Skin of body (tissue), 2 donors: ENCODE measurements around the gene MICAL2. TPM values are rescaled to one million over a fixed set of nuclear protein-coding genes. Genes with fewer than 3 reads are reported as not detected.

Source experiments
- DNase-seq: peaks from one replicate; lab custom pipeline; 2025; lab: John Stamatoyannopoulos, UW
- total RNA-seq: library from RNA; depleted of rRNA; stranded (reverse); fragments of >200 nt; gene quantifications from one replicate; pipeline ENCODE4 v1.2.3, GENCODE V29; 2014

MICAL2 gene
- total RNA-seq, 1 donor from 2014 or later: 57.8 TPM

DNA sequence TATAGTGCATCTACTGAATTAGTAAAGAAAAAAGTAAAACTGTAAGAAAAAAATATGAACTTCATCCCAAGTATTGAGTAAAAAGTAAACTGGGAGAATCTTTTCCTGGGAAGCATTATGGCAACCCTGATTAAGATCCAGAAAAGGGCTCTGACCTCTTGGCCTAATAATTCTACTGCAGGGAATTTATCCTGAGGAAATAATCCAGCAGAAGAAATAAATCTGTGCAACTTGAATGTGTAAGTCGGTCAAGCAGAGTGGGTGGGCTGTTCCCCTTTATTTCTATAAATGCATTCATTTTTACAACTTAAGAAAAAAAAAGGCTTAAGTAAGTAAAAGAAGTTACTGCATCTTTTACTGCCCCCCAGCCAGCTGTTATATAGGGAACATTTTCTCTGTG, 155.7 kb downstream of the MICAL2 start:
- DNase-seq: no peak

DNA sequence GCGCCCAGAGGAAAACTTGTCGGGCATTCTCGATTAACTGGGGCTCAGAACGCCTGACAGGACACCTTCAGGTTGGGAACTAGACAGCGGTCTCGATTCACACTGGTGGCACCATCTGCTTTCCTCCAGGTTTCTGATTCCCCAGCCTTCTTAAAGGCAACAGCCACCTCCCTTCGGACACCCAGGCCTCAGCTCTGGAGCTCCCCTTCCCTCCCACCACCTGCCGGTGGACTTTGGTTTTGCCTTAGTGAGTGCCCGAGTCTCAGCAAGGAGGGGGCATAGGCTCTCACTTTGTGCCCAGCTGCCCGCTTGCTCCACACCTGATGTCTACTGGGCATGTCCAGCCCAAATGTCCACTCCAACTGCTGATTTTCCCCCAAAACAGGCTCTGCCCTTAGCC, 156.6 kb downstream of the MICAL2 start:
- DNase-seq: no peak

DNA sequence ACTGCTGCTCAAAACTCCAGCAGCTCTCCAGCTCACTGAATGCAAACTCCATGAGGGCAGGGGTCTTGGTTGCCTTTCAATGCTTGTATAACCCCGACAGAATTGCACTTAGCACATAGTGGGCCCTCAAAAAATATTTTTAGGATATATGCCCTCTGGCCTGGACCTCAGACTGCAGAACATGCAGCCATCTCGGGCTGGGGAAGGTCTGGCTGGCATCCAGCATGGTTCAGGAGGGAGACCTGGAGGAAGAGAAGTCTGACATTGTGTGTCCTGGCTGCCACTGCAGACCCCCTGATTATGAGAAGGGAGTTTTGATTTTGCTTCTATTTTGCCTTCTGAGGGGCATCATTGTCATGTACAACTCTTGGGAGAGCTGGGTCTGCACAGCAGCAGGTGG, 157.5 kb downstream of the MICAL2 start:
- DNase-seq: no peak

DNA sequence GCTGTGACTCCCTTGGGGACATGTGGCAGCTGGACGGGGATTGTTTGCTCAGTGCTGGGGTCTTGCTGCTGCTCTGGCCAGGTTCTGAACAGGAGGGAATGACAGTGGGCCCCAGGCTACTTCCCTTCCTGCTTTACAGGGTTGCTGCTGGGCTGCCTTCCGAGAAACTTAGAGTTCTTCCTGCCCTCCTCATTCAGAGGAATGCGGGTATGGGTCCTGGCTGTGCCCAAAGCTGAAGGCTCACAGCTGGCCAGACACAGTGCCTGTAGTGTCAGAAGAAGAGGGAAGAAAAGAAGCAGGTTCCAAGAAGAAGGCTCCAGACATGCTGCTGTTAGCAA, 158.7 kb downstream of the MICAL2 start:
- DNase-seq: no peak

DNA sequence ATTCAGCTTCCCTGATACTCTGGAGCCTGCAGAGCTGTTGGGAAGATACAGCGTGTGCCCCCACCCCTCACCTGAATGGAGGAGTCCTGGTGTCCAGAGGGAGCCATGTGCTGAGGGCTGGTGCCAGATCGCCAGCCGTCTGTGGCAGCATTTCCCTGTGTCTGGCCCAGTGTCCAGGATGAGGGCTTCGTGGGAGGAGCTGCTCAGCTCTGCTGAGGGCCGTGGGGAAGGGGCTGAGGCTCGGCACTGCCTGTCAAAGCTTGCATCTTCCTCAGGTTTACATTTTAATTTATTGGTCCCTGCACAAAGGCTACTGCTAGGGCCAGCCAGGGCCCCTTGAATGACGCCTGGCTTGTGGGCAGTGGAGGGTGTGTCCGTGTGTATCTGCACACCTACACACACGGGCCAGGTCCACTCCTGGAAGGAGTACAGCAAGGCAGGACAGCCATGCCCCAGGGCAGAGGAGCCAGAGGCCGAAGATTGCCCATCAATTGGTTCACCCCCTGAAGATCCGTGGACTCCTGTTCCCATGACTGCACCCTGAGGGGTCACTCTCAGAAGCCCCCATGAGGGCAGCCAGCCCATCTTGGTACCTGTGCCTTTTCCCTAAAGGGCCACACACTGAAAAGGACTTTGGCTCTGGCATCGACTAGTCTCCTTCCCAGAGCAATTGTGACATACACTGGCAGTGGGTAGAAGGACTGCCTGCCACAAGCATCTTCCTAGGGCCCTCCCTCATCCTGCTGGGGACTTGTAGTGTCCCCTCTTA, 159.2 kb downstream of the MICAL2 start:
- no peak for DNase-seq

DNA sequence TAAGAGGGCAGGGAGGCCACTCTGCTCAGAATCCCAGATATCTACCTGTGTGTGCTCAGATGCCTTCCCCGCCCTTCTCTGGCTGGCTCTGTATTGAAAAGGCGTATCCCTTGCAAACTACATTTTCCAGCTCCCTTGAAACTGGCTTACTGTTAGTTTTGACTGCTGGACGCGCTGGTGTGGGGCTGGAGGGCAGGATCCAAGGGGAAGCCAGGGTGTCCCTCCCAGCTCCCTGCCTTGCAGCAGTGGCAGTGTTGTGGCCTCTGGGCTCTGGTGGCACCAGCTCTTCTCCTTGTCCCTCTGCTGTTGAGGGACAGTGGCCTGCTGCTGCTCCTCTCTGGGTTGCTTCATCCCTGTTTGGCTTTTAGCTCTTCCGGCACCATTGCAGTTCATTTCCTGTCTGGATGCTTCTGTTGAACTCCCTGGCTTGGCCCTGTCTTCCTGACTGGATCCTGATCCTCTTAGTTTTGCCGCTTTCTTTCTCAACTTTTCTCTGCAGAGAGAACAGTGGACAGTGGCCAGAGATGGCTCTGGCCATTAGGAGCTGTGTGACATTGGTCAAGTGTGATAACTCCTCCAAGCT, 159.9 kb downstream of the MICAL2 start:
- no peak for DNase-seq

DNA sequence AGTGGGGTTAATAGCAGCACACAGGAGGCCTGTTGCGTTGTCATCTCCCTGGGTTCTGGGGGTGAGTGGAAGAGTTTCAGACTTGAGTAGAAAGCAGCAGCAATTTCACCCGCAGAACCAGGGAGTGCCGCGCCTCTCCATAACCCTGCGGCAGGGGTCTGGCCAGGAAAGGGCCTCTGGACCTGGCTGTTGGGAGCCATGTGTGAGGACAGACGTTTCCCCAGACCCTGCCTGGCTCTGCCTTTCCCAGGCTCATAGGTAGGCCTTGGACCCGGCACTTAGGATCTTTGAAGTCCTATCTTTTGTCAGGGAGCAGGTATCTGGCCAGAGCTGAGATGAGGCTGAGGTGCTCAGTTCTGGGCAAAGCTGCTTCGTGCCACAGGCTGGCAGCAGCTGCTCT, 160.4 kb downstream of the MICAL2 start:
- DNase-seq: no peak

DNA sequence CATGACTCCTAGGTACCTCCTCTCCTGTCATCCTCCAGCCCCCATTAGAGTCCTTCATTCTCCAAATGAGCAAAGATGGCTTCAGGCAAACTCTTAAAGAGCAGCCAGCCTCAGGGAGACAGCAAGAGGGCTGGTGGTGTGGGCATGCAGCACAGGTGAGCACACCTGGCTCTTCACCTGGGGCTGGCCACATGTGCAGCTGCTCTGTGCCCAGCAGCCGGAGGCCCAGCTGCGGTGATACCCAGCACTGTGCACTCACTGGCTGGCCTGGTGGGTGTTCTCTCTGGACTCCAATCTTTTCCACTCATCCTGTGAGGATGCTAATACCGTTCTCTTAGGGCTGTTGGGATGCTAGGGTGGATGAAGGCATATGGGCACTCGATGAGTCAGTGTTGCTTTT, 160.9 kb downstream of the MICAL2 start:
- no peak for DNase-seq

DNA sequence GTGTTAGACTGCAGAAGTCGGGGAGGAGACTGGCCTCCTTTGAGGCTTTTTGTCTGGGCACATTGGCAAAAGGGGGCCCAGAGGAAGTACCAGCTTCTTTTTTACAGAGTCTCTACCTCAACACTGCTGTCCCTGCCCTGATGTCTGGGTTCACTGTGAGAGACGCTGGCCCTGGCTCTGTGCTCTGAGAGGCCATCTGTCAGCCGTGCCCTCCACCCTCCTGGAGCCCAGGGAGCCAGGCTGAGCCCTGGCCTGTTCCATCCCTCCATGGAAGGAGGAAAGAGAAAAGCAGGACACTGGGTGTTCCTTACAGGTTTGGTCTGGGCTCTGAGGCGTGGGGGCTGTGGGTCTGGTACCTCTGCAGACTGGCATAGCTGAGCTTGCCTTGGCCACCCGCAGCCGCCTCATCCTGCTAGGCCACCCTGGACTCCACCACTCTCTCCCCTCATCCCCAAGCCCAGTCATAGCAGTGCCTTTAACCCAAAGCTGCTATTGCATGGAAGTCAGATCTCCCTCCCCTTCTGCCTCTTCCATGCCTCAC, 161.5 kb downstream of the MICAL2 start:
- DNase-seq: no peak

DNA sequence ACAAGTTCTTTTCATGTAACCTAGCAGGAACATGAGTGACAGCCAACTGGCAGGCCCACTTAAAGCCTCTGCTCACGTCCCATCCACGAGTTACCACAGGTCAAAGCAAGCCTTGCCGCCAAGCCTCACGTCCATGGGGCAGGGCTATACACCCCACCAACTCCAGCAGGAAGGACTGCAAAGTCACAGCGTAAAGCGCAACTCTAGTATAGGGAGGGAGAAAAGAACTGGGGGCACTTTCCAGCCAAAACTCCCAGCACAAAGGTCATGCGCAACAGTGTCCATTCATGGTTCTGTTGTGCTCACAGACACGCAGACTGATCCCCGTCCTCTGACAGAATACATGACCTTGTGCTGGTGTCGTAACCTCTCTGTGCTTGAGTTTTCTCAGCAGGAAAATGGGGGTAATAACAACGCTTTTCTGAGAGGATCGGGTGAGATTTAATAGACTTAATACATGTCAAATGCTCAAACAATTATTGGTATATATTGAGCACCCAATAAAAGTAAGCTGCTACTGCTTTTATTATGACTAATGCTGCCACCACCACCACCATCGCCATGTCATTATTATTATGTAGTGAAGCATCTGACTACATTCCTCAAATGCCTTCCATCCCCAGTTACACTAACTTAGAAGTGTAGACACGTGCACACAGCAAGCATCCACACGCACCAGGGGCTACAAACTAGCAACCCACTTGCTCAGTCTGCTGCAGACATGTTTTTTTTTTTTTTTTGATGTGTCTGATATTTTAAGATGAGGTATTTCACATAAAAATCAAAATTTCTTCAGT, 162.6 kb downstream of the MICAL2 start:
- DNase-seq: no peak

DNA sequence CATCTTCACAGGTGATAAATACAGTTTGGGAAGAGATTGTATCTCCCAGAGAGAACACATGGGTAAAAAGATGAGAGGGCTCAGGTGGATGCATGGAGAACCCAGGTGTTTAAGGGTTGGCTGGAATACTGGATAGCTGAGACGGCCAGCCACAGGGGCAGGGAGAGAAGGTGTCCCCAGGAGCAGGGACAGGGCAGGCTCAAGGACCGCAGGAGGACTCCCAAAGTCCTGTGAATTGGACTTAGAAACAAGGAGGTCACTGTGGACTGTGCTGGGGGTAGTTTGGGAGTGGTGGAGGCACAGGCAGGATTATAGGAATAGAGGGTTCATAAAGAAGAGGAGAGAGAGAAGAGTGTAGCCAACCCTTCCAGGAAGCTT, 163.2 kb downstream of the MICAL2 start:
- no peak for DNase-seq

DNA sequence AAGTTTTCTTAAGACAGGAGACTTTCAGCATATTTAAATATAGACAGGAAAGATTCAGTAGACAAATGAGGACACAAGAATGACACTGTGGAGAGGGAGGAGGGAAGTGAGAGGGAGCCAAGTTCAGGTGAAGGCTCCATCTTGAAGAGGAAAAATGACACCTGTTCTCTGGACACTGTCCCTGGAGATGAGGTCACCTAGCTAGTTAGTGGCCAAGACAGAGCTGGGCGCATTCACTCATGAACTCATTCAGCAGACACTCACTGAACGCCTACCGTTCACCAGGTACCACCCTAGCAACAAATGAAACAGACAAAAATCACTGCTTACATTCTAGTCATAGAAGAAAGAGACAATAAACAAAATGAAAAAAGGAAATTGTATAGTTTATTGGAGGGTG, 163.7 kb downstream of the MICAL2 start:
- DNase-seq: no peak

DNA sequence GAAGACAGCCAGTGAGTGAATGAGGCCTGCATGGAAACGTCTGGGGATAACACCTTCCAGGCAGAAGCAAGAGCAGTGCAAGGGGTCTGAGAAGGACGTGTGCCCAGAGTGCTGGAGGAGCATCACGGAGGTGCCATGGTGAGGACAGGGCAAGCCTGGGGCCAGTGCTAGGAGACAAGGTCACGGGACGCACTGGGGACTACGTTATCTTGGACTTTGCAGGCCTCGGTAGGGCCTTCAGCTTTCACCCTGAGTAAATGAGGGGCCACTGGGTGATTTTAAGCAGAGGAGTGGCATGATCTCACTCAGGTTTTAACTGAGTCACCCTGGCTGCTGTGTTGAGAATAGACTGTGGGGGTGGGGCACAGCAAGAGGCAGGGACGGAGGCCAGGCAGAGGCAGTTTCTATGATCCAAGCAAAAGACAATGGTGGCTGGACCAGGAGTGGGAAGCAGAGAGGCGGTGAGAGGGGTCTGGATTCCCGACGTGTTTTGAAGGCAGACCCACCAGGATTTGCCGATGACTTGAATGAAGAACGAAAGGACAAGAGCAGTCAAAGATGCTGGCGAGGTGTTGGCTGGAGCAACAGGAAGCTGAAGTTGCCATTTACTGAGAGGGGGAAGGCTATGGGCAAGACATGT, 164.3 kb downstream of the MICAL2 start:
- DNase-seq: no peak

DNA sequence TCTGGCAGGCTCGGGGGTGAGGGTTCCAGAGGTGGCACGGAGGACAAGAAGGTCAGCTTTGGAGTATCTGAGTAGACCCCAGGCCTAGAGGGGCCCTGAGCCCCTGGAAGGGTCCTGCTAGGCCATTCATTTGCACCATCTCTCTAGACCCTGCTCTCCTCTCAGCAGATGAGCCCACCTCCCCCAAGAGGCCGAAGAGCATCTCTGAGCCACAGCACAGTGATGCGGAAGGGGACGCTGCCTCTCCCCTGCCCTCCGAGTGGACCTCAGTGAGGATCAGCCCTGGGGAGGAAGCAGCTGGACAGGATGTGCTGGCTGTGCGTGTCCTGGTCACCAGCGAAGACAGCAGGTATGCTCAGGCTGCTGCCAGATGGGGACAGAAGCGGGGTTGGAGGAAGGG, 165.4 kb downstream of the MICAL2 start:
- no peak for DNase-seq

DNA sequence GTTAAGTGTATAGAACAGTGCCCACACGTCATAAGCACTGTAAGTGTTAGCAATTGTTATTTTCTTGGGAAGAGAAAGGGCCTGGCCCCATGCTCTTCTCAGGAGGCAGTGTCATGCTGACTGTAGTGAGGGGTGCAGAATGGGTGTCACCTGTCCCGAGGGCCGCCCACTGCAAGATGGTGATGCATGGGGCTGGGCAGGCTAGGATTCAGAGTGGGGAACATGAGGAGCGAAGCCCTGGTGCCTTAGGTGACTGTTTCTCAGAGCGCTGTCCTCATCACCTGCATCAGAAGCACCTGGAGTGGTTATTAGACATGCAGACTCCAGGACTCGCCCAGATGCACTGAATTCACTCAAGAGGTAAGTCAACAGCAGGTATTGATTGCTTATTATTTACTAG, 166.0 kb downstream of the MICAL2 start:
- DNase-seq: no peak

DNA sequence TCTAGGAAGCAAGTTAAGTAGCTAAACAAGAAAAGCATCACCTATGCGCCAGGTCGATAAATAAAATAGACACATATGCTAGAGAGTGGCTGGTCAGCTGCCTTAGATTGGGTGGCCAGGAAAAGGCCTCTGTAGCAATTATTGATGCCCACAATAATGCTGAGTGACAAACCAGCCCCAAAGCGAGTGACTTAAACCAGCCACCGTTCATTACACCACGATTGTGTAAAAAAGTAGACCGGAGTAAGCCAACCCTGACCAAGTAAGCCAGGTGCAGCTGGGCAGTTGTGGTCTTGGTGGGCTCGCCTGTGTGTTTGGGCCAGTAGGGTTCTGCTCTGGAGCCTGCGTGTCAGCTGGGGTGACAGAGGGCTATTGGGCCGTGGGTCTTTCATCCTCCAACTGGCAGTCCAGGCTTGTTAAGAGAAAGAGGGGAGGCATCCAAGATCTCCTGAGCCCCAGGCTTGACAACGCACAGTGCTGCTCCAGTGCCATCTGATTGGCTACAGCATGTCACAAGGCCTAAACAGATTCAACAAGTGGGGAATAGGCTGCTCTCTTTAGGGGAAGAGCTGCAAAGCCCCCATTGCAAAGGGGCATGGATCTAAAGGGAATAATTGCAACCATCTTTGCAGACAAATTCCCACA, 166.6 kb downstream of the MICAL2 start:
- DNase-seq: no peak

DNA sequence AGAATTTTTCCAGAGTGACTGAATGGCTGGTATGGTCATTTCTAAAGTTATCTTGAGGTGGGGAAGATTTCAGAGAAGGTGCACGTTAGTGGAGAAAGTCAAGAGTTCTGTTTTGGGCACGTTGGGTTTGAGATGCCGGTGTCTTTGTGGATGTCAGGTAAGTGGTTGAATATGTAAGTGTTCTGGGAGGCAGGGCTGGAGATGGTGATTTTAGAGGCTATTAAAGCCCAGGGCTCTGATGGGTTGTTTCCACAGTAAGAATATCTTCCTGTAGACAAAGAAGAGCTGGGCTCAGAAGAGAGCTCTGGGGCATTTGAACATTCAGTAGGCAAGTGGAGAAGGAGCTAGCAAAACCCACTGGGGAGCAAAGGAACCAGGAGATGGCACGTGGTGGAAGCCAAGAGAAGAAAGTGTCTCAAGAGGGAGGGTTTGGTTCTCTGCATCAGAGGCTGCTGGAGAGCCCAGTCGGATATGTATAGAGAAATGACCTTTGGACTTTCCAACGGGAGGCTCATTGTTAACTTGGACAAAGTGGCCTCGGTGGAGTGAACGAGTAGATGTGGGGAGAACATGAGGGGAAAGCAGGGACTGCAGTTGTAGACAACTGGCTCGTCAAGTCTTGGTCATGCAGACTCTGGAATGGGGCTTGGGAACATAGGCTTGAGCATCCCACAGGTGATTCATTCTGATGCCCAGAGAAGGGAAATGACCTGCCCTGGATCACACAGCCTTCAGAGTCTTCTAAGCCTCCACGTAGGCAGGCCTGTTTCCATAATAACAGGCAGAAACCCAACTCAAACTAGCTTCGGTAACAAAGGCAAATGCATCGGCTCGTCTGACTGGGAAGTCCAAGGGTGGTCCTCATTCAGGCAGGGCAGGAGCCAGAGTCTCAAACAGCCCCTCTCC, 168.6 kb downstream of the MICAL2 start:
- no peak for DNase-seq

DNA sequence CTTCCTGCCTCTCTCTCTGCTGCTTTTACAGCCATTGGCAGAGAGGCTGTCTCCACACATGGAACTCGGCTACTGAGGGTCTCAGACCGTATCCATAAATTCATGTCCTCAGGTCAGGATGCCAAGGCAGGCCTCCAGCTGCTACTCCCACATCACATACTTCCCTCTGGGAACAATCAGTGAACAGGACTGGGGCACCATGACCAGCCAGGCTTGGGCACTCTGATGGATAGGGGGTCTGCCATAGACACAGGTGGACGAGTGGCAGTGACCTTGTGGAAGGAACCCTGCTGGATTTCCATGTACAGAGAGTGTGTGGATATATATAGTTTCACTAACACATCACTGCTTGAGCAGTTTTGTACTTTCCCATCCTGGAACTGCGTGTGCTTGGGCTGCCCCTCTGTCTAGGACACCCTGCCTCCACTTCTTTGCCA, 169.3 kb downstream of the MICAL2 start:
- DNase-seq: no peak

DNA sequence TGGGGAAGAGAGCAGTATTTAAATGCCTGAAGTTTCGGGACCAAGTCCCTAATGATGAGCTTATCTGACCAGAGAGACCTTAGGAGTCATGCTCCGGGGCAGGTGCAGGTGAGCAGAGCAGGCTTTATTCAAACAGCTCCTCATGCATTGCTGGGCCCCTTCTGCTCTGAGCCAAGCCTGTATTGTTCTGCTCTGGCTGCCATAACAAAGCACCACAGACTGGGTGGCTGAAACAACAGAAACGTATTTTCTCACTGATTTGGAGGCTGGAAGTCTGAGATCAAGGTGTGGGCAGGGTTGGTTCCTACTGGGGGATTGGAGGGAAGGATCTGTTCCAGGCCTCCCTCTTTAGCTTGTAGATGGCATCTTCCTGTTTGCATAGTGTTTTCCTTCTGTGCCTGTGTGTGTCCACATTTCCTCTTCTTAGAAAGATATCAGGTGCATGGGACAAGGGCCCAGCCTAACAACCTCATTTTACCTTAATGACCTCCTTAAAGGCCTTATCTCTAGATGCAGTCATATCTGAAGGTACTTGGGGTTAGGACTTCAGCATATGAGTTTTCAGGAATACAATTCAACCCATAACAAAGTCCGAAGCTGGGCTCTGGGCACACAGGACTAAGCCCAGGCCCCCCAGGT, 169.9 kb downstream of the MICAL2 start:
- no peak for DNase-seq
